ENCODE results near the gene COX8A. TPM values are rescaled to one million over a fixed set of nuclear protein-coding genes. Genes with fewer than 3 reads are reported as not detected.

Gene COX8A
- total and polyA plus RNA-seq, 2 of the 13 experiments (the other 11 are each of a cell fraction or from before 2014, with no cell fraction given), result 202 to 406 TPM

GRCh38 chr11:63986156-63986931 lies 11.9 kb downstream of the COX8A start, which contains the start of gene OTUB1 (continued):
- TF ChIP-seq HCFC1 (IDR thresholded peaks at IDR 0.05; ENCODE audit: low read depth, low read length) (peak; percentile 51), HOXD1 (CRISPR knock-in tag; IDR thresholded peaks at IDR 0.05) (peak; percentile 89), HMGA1 (CRISPR knock-in tag; conservative IDR thresholded peaks at IDR 0.05) (no peak), NFRKB (IDR thresholded peaks at IDR 0.05) (0 out of 2 replicates have a peak, but pooled peaks have one; percentile 47), ZNF264 (CRISPR knock-in tag; IDR thresholded peaks at IDR 0.05) (peak; percentile 46; the same call in 1 of the 2 replicates), NCOA1 (CRISPR knock-in tag; IDR thresholded peaks at IDR 0.05) (no peak), HMG20A (CRISPR knock-in tag; IDR thresholded peaks at IDR 0.05; ENCODE audit: borderline replicate concordance) (no peak), ZNF512 (CRISPR knock-in tag; IDR thresholded peaks at IDR 0.05) (0 out of 2 replicates have a peak, but pooled peaks have one; percentile 36), MXD1 (CRISPR knock-in tag; IDR thresholded peaks at IDR 0.05) (peak; percentile 78), ZNF879 (CRISPR knock-in tag; IDR thresholded peaks at IDR 0.05) (0 out of 2 replicates have a peak, but pooled peaks have one; percentile 74), STAG1 (CRISPR knock-in tag; IDR thresholded peaks at IDR 0.05) (no peak), ZNF564 (CRISPR knock-in tag; IDR thresholded peaks at IDR 0.05) (no peak), U2AF2 (IDR thresholded peaks at IDR 0.05; ENCODE audit: low read depth, low read length) (peak; percentile 96), FIP1L1 (IDR thresholded peaks at IDR 0.05; ENCODE audit: borderline replicate concordance, insufficient read depth, low read depth, low read length) (no peak), NR2F1 (CRISPR knock-in tag; IDR thresholded peaks at IDR 0.05) (no peak), ZNF883 (CRISPR knock-in tag; IDR thresholded peaks at IDR 0.05; ENCODE audit: not compliant biosample characterization) (no peak), AKAP8 (CRISPR knock-in tag; IDR thresholded peaks at IDR 0.05) (peak; percentile 75), ZNF576 (CRISPR knock-in tag; IDR thresholded peaks at IDR 0.05) (0 out of 2 replicates have a peak, but pooled peaks have one; percentile 69), NR2F2 (IDR thresholded peaks at IDR 0.05; ENCODE audit: borderline replicate concordance, low read depth) (0 out of 2 replicates have a peak, but pooled peaks have one; percentile 13), THYN1 (CRISPR knock-in tag; IDR thresholded peaks at IDR 0.05; ENCODE audit: borderline replicate concordance, low read depth) (no peak), HNRNPK (IDR thresholded peaks at IDR 0.05; ENCODE audit: low read depth, low read length, poor library complexity, severe bottlenecking) (peak; percentile 62), DDIT3 (CRISPR knock-in tag; IDR thresholded peaks at IDR 0.05) (no peak), ZNF160 (CRISPR knock-in tag; IDR thresholded peaks at IDR 0.05) (0 out of 2 replicates have a peak, but pooled peaks have one; percentile 77), SOX6 (IDR thresholded peaks at IDR 0.05) (no peak), SOX6 (CRISPR knock-in tag; IDR thresholded peaks at IDR 0.05) (peak; percentile 45; the same call in 1 of the 2 replicates), MIXL1 (CRISPR knock-in tag; IDR thresholded peaks at IDR 0.05) (peak; percentile 41), MZF1 (CRISPR knock-in tag; IDR thresholded peaks at IDR 0.05; ENCODE audit: borderline replicate concordance) (no peak)

Data from HepG2 (cell line).